GM23248 (cell line): ENCODE results near the gene CYBRD1.

Experiments used
- EZH2 ChIP-seq: fragments of 200-600 bp; sonication (generic); IDR thresholded peaks from 2 replicates; pipeline ENCODE4 v1.6.1; 2018; ENCODE audit warnings: antibody characterized with exemption, mild to moderate bottlenecking; ENCODE audit not compliant: insufficient read depth, poor library complexity, severe bottlenecking
- EZH2phosphoT487 ChIP-seq: fragments of 200-600 bp; sonication (generic); IDR thresholded peaks from 2 replicates; pipeline ENCODE4 v1.6.1; 2018; ENCODE audit warnings: antibody characterized with exemption, moderate library complexity, mild to moderate bottlenecking, low read depth; ENCODE audit not compliant: insufficient read depth

DNA sequence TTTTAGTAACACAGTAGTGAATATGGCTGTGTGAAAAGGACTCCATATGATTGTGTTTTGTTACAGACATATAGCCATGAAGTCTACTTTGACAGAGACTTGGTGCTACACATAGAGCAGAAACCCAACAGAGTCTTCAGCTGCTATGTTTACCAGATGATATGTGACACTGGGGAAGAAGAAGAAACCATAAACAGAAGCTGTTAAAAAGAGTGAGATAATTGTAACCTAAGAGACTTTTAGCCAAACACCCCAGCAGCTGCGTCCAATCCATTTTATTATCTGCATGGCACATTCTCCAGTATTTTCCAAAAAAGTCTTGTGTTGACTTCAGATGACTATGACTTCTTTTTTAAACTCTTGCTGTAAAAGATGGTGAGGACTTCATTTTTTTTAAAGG lies 41.4 kb upstream of the CYBRD1 start:
- TF ChIP-seq EZH2 (no peak), EZH2phosphoT487 (no peak)
